NCI-H345 (cell line): ENCODE results near the gene CEP41.
A peak's percentile ranks its signal among the peaks of the same experiment; 100 is the strongest.

Experiments
- DNase-seq: peaks from one replicate; lab custom pipeline; 2025; lab: John Stamatoyannopoulos, UW

Gene CEP41

DNA sequence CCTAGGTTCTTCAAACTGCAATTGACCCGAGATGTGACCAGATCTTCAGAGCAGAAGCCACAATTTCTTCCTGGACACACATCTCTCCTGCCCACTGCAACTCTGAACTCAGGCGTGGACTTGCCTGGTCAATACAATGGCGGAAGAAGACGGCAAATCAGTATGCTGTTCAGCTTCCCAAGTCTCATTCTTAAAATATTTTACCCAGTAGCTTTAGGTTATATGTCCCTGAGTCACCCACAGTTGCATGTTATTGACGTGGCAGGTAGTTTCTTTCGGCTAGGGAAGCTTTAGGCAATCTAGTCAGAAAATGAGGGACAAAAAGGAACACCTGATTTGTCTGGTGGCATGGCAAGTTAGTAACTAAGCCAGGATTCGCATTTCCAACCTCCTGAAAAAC is 22.5 kb downstream of the CEP41 start:
- no peak for DNase-seq

DNA sequence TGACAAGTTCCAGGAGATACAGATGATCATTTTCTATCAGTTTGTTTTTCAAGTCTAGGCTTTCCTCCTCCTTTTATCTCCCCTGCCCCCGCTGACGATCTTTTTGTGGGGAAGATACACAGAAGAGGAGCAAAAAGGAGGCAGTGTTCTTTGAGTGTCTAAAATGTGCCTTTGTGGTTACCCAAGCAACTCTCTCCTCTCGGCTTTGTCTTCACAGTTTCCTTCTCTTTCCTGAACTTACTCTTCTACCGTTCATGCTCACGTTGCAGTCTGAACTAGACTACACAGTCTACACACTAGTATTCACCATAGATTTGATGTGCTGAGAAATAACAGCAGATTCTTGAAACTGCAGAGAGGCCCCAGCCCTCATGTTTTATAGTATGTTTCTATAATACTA is 23.6 kb downstream of the CEP41 start:
- no peak for DNase-seq

DNA sequence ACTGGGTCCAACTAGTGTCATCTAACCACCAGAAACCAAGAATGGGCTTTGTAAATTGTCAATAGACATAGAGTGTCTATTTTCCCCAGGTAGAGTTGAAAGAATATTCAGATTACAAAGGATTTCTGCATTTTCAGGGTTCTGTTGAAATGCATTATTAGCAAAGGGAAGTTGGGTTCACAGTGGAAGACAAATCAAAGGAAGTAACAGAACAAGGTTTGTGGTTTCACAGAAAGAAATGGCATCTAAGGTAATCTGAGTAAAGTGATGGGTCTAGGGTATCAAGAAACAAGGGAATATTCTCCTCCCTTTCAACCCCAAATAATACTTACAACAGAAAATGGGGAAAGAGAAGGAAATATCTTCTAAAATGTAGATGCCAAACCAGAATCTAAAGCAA is 25.8 kb downstream of the CEP41 start:
- DNase-seq = no peak

DNA sequence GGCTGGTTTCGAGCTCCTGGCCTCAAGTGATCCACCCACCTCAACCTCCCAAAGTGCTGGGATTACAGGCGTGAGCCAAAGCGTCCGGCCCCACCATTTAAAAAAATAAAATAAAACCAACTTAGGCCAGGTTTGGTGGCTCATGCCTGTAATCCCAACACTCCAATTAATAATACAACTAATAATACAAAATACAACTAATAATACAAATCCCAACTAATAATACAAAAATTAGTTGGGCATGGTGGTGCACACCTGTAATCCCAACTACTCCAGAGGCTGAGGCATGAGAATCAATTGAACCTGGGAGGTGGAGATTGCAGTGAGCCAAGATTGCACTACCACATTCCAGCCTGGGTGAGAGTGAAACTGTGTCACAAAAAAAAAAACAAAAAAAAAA is 27.6 kb downstream of the CEP41 start:
- no peak for DNase-seq

DNA sequence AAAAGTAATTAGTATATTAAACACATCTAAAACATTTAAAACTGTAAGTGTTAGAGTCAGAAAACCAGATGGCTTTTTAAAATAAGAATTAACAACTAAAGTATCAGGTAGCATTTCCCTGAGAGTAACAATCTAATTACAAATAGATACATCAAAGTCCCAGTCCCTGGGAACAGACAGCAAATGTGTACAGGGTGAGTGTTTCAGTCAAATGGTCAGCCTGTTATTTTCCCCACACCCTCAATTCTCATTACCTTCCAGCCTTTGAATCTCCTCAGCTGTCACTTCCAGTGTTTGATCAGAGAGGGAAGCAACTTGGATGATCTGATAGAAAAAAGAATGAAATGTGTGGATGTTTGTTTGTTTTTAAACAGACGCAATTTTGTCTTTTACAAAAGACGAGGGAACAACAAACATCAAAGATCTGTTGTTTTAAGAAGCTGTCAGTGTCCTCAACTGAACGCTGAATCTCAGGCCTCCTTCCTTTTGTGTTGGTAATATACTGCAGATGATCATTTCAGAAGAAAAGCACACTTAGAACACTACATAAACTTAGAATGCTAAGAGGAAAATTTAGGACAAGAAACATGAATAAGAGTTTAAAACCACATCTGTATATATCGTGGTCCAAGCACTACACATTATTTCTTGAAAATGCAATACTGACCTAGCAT is 29.8 kb downstream of the CEP41 start:
- no peak for DNase-seq

DNA sequence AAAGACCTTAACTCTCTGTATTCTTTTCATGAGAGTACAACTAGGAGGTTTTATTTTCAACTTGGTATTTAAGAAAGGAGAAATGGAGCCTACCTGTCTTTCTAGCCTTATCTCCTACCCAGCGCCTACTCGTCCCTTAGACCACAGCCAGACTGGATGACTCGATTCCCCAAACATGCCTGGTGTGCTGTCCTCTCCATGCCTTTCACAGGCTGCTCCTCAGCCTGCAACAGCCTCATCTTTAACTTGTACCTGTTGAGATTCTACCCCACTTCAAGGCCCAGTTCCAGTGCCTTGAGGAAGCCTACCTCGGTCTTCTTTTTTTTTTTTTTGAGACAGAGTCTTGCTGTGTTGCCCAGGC is 31.1 kb downstream of the CEP41 start:
- no peak for DNase-seq

DNA sequence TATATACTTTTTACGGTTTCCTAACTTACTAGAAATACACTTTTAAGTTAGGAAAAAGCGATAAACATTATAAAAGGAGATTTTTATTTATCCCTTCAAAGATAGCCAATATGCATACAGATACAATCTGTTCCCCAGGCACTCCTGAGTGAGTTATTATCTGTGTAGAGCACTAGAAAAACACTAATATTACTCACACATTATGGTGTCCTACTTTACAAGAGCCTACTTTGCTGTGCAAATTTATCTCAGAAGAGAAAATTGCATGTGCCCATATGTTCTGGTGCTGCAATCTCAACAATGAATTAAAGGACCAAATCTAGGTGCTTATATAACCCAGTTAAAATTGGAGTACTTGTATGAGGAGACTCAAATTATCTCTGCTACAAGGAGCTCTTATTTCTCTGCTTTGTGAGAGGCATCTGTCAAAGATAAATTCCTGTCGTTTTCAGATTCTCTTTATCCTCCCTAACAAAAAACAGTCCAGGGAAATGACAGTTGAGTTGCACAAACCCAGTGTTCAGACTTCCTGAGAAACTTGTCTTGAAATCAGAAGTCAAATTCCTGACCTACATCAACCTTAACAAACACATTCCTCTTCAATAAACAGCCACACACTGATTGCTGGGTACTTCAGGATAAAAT is 31.6 kb downstream of the CEP41 start:
- peak; percentile 4 for DNase-seq

DNA sequence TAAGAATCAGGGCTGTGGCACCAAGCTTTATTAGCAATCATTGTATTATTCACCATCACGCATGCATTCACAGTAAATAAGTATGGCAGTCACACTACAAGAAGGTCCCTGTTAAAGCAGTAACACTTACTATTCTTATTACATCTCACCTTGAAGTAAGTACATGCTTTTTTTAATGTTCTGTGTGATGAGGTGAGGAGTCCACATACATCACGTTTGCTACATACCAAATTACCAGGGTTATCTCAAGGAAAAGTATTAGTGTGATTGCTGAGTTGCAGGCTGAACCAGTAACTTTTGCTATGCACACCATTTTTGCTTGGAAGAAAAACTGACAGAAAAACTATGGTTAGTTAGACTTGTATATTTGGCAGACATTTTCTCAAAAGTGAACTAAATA is 35.8 kb downstream of the CEP41 start:
- DNase-seq = no peak

DNA sequence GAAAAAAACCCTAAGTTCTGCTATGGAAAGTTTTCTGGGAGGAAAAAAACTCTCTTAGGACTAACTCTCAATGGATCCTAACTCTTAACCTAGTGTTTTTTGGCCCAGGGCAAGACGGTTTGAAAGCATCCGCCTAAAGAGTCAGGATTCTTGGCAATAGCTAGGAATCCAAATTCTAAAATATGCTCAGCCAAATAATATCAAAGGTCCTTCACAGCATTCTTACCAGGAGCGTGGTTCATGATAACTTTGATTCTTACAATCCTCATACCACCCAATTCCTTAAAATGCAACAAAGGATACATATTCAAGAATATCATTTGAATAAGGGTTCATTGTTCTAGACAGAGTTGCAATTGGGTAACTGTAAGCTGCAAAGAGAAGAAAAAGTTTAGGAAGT is 39.2 kb downstream of the CEP41 start:
- no peak for DNase-seq

DNA sequence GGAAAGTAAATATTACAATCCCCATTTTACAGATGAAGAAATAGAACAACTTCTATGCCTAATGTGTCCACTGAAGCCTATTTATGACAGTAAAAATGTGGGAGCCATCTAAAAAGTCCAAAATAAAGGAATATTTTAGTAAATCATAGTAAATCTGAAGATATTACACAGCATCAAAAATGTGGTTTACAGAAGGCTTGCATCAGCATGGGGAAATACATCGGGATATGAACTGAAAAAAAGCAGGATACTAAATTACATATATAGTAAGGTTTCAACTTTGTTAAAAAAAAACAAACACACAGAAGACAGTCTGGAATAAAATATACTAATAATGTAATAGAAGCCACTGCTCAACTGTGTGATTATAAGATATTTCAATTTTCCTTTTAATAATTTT is 39.7 kb downstream of the CEP41 start:
- no peak for DNase-seq

DNA sequence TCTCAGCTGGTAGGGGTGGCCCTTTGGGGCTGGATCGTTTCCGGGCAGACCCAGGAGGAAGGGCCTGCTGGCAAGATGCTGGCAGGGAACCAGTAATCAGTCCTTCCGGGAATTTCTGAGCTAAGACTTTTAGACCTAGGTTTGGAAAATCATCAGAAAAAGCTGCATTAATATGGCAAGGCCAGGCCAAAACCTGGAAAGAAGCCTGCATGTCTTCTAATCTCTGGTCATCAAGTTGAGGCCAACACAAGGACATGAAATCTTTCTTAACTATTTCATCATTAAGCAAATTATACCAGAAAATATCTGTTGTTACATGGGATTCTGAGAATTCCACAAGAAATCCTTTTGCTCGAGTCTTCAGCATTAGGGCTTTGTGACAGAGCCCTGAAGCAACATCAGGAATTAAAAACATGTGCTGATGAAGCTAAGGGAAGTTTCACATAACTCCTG is 40.7 kb downstream of the CEP41 start:
- no peak for DNase-seq

DNA sequence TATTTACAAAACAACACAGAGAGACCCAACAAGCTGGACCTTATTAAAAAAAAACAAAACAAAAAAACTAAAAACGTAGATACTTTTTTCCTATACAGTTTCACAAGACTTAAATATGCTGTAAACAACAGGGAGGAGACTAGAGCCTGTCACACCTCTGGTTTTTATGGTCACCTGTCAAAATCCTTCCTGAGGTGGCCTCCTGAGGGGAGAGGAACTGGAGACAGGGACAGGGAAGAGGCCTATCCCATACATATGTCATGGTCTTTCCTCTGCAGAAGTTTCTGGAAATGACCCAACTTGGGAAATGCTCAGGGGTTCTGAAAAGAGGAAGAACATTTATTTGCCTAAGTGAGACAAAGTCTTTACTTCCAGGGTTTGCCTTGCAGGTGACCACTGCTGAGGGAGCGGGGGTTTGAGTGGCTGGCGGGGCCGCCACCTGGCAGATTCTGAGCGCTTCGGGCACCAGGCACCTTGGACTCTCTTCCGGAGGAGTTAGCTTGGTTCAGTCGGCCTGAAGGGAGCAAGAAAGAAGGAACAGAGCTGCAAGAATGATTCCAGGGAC is 42.2 kb downstream of the CEP41 start:
- DNase-seq = no peak

DNA sequence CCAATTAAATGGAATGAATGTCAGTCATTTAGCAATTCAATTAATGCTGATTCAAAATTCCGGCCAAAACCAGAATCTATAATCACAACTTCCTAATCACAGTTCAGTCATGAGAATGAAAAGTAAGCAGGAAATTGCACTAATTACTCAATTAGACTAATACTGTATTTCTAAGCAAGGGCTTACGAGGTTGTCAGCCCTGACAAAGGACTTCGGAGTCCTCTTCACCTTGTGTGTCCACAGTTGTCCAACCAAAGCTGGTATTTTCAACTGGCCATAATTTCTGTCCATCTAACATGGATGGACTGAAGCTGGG is 43.1 kb downstream of the CEP41 start:
- no peak for DNase-seq

DNA sequence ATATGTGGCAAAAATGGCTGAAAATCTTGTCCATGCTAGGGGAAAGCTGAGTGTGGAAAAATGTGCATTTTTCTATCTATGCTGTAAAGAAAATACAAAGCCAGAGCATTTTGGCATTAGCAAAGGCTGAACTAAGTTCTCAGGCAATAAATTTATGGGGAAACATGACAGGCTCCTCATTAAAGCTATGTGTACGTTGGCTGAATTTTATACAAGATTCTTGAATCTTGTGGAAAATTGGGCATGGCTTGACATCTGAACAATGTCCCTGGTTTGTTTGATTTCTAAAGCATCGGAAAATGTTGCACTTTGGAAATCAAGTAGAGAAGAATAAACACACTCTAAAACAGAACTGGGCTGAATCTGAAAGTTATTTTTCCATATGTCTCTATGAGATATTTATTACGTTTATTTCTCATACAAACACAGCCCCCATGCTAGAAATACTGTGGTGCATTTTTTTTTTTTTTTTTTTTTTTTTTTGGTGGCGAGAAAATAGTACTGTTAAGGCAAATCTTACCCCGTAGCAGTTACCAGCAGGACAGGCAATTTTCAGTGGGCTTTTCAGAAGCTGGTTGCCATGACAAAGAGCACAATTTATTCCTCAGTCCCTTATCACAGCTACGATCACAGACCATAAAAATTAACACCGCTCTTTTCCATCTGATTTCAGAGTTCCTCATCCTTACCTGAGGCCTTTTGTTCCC is 43.6 kb downstream of the CEP41 start:
- no peak for DNase-seq

DNA sequence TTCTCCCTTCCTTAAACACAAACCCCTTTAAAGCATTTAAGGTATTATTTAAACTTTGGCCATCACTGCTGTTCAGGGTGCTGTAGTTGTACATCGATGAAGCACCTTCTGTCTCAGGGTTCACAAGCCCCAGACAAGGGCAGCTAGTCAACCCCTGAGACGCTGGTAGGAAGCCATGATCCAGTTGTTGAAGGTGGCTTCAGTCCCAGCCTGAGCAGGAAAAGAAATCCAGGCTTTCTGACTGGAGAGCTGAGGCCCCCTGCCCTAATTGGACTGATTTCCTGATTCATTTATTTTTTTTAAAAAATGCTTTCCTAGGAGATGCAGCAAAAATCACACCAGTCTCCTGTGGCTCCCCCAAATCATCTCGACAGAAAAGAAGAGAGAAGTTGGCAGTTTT is 44.7 kb downstream of the CEP41 start:
- DNase-seq = no peak

DNA sequence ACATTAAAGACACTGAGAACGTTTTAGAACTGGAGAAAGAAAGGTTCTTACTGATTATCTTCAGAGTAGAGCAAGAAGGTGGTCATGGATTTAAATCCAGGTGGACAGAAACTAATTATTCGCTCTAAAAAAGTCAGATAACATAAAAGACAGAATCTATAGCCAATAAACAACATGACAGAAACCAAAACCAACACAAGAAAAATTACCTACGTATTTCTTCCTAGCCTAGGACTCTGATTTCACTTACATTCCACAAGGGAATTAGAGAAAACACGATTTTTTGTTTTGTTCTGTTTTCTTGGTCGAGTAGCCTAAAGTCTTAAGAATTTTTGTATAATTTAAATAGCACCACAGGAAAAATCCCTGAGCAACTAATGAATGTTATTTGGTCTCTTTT is 45.4 kb downstream of the CEP41 start:
- DNase-seq = no peak

DNA sequence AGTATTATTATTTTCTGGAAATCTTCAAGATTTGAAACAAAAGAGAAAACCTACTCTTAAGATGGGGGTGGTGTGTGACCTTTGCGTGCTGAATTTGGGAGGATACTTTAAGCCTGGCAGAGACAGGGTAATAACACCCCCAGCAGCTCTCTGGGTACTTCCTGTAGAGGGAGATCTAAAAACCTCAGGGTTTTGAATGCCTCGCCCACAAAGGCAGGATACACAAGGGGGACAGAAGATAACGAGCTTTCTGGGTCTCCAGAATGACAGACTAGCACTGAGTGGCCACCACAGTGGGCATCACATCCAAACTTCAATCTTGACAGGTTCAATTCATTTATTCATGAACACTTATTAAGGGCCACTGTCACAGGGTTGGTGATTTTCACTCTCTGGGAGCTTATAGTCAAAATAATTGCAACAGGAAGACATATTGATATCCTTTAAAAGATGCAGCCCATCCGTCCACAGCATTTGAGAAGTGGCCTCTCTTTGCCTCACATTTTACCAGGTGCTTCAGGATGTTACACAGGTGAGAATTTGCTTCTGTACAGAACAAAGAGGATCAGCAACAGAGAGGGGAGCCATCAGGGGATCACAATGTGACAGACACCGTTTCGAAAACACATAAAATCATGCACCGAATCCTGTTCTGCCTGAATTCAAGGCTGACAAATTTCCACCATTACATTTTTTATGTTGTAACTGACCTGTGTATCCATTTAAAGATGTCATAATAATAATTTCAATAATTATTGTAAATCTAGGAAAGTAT is 46.2 kb downstream of the CEP41 start:
- no peak for DNase-seq

DNA sequence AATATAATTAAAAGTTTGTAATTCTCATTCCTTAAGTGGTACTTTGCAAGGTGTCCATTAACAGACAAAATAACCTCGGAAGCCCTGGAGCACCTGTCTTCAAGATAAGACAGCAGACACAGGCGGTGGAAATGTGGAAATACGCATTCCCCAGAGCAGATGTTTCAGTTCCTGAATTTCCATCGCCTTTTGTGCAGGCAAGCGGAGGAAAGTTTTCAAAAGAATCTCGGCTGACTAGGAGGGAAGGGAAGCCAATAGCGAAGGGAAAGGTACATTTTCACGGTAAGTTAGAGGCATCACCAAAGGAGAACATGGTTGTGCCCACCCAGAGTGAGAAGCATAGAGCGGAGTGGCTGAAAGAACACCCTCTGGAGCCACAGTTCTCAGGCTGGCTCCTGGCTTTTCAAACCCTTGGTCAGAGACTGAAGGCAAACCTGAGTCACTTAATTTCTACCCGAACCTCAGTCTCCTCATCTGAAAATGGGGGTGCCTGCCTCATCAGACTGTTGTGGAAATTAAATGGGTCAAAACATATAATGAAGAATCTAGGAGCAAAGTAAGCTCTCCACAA is 46.9 kb downstream of the CEP41 start:
- no peak for DNase-seq

DNA sequence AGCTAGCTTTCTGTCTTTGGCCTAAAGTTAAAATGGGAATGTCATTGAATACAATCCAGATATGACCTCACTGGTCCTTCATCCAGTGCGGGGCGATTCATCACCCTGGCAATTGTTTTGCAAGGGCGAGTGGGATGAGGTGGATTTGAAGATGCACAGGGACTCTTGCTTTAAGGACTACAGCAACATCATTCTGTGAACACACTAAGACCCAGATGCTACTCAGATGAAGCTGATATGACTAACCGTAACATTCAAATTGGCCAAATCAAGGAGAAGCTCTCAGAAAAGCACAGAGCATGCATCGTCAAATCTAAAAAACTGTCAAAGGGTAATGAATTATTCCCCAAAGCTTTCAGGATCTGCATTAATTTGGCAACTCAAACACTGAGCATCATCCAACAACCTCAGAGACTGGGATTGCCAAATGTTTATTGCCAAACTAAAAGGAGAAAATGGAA is 47.7 kb downstream of the CEP41 start:
- DNase-seq = no peak

DNA sequence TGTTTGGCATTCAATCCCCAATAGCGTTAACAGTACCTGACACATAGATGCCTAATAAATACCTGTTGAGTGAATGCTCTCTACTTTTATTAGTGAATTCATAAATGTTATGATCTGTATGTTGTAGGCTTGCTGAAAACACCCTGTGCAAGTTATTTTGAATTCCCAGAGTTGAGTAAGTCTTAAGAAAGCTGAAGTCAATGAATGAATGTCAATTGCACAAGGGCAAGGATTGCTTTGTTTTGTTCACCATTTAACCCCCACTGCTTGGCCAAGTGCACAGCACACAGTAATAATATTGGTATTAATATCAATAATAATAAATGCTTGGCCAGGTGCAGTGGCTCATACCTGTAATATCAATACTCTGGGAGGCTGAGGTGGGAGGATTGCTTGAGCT is 50.3 kb downstream of the CEP41 start:
- DNase-seq = no peak

DNA sequence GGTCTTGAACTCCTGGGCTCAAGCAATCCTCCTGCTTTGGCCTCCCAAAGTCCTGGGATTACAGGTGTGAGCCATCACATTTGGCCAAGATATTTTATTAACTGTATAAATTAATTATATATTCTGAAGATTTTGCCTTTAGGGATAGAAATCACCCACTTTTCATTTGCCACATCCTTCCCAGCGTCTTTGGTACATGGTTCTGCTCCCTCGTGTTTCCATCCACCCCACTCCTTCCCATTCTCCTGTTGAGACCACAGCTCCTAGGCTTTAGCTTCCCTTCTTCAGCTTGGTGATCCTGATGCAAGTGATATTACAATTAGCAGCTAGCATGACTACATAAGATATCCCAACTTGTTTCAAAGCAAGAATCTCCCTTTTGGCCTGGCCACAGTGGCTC is 52.1 kb downstream of the CEP41 start:
- DNase-seq = no peak
